ENCODE data around the gene IGF2BP2.

- TF ChIP-seq CTCF (IDR thresholded peaks at IDR 0.05; ENCODE audit: low read depth, low read length) (no peak), MAX (IDR thresholded peaks at IDR 0.05; ENCODE audit: low read depth, low read length) (no peak), POLR2A (IDR thresholded peaks at IDR 0.05; ENCODE audit: extremely low read depth, insufficient read length) (no peak), MYC (IDR thresholded peaks at IDR 0.05; ENCODE audit: low read depth, low read length) (no peak)
These were observed 185.1 kb downstream of the IGF2BP2 start for GRCh38 chr3:185639632-185640206.
